H9 (cell line): ENCODE measurements around the gene ZKSCAN4. TPM values are rescaled to one million over a fixed set of nuclear protein-coding genes. Genes with fewer than 3 reads are reported as not detected.

Source experiments
- DNase-seq: peaks from one replicate; pipeline ENCODE4 v3.0.0-alpha.2; 2017
- H2AFZ ChIP-seq: one replicate; pipeline ENCODE4 v1.6.1; 2013; ENCODE audit warnings: mild to moderate bottlenecking, low read length, control low read depth, moderate library complexity
- H2AK5ac ChIP-seq: 2 replicates; pipeline ENCODE4 v1.6.1; 2013; ENCODE audit warnings: low read length, control low read depth, mixed read lengths; ENCODE audit not compliant: insufficient read length
- H2BK120ac ChIP-seq: one replicate; pipeline ENCODE4 v1.6.1; 2013; ENCODE audit warnings: low read depth, mild to moderate bottlenecking, low read length, control low read depth, inconsistent platforms; ENCODE audit not compliant: poor library complexity, severe bottlenecking
- H2BK12ac ChIP-seq: 2 replicates; pipeline ENCODE4 v1.6.1; 2013; ENCODE audit warnings: low read length, control low read depth, mixed read lengths, low read depth; ENCODE audit not compliant: insufficient read length
- H2BK15ac ChIP-seq: 2 replicates; pipeline ENCODE4 v1.6.1; 2013; ENCODE audit warnings: low read depth, low read length, control low read depth
- H2BK20ac ChIP-seq: one replicate; pipeline ENCODE4 v1.6.1; 2013; ENCODE audit warnings: low read depth, mild to moderate bottlenecking, low read length, control low read depth, inconsistent platforms; ENCODE audit not compliant: poor library complexity, severe bottlenecking
- H2BK5ac ChIP-seq: 2 replicates; pipeline ENCODE4 v1.6.1; 2013; ENCODE audit warnings: low read length, control low read depth, mixed read lengths; ENCODE audit not compliant: insufficient read length
- H3K14ac ChIP-seq: 2 replicates; pipeline ENCODE4 v1.6.1; 2013; ENCODE audit warnings: low read length, control low read depth; ENCODE audit not compliant: insufficient read depth
- H3K18ac ChIP-seq: 2 replicates; pipeline ENCODE4 v1.6.1; 2013; ENCODE audit warnings: low read depth, mild to moderate bottlenecking, mixed read lengths, low read length, control low read depth; ENCODE audit not compliant: insufficient read length
- H3K23ac ChIP-seq: 2 replicates; pipeline ENCODE4 v1.6.1; 2013; ENCODE audit warnings: low read length, control low read depth, mixed read lengths, low read depth; ENCODE audit not compliant: insufficient read length
- H3K23me2 ChIP-seq: 2 replicates; pipeline ENCODE4 v1.6.1; 2013; ENCODE audit warnings: low read depth, mild to moderate bottlenecking, mixed read lengths, low read length, control low read depth; ENCODE audit not compliant: insufficient read length, poor library complexity, severe bottlenecking
- H3K27ac ChIP-seq: 2 replicates; pipeline ENCODE4 v1.5.1; 2013; ENCODE audit warnings: low read length, control low read depth, mixed read lengths, low read depth; ENCODE audit not compliant: insufficient read length
- H3K27me3 ChIP-seq: 2 replicates; pipeline ENCODE4 v1.6.1; 2013; ENCODE audit warnings: low read length, control low read depth, inconsistent platforms; ENCODE audit not compliant: insufficient read depth
- H3K4ac ChIP-seq: 2 replicates; pipeline ENCODE4 v1.6.1; 2013; ENCODE audit warnings: low read depth, mild to moderate bottlenecking, control low read depth, inconsistent platforms, low read length, moderate library complexity
- H3K4me1 ChIP-seq: 2 replicates; pipeline ENCODE4 v1.6.1; 2013; ENCODE audit warnings: low read length, control low read depth, inconsistent platforms; ENCODE audit not compliant: insufficient read depth
- H3K4me2 ChIP-seq: 2 replicates; pipeline ENCODE4 v1.6.1; 2013; ENCODE audit warnings: low read length, control low read depth, mixed read lengths; ENCODE audit not compliant: insufficient read length, insufficient read depth
- H3K56ac ChIP-seq: 2 replicates; pipeline ENCODE4 v1.6.1; 2013; ENCODE audit warnings: low read depth, mild to moderate bottlenecking, mixed read lengths, low read length, control low read depth; ENCODE audit not compliant: insufficient read length
- H3K79me1 ChIP-seq: 2 replicates; pipeline ENCODE4 v1.6.1; 2013; ENCODE audit warnings: low read depth, mild to moderate bottlenecking, moderate library complexity, low read length, control low read depth, inconsistent platforms; ENCODE audit not compliant: insufficient read depth, poor library complexity, severe bottlenecking
- H3K79me2 ChIP-seq: 2 replicates; pipeline ENCODE4 v1.6.1; 2013; ENCODE audit warnings: low read length, control low read depth, inconsistent platforms; ENCODE audit not compliant: insufficient read depth
- H3K9ac ChIP-seq: 2 replicates; pipeline ENCODE4 v1.6.1; 2013; ENCODE audit warnings: low read length, control low read depth, mixed read lengths; ENCODE audit not compliant: insufficient read length; ENCODE audit errors: extremely low read depth
- H3K9me3 ChIP-seq: one replicate; pipeline ENCODE4 v1.6.1; 2013; ENCODE audit warnings: low read depth, low read length, inconsistent platforms; ENCODE audit not compliant: control insufficient read depth
- H3T11ph ChIP-seq: one replicate; pipeline ENCODE4 v1.6.1; 2013; ENCODE audit warnings: mild to moderate bottlenecking, low read length, control low read depth, inconsistent platforms
- H4K20me1 ChIP-seq: one replicate; pipeline ENCODE4 v1.6.1; 2013; ENCODE audit not compliant: control insufficient read depth, insufficient read length, insufficient read depth
- H4K5ac ChIP-seq: 2 replicates; pipeline ENCODE4 v1.6.1; 2013; ENCODE audit warnings: low read depth, mild to moderate bottlenecking, mixed read lengths, low read length, control low read depth; ENCODE audit not compliant: insufficient read length
- H4K8ac ChIP-seq: replicated peaks from 2 replicates; pipeline ENCODE4 v1.6.1; 2013; ENCODE audit warnings: low read length, control low read depth, mixed read lengths, low read depth; ENCODE audit not compliant: insufficient read length
- H4K91ac ChIP-seq: 2 replicates; pipeline ENCODE4 v1.6.1; 2013; ENCODE audit warnings: low read depth, mild to moderate bottlenecking, moderate library complexity, mixed read lengths, low read length, control low read depth; ENCODE audit not compliant: insufficient read length
- H3K27ac Mint-ChIP-seq, 3 experiments: 2 replicates in 2 of 3; 3 replicates in 1 of 3; pipeline ENCODE4 v1.8.0; 2020 to 2021; ENCODE audit warnings: mixed read lengths in 3 of 3, mild to moderate bottlenecking in 1 of 3, moderate library complexity in 1 of 3
- H3K27me3 Mint-ChIP-seq: 2 replicates; pipeline ENCODE4 v1.8.0; 2021; ENCODE audit warnings: low read depth, mild to moderate bottlenecking, moderate library complexity, mixed read lengths
- H3K36me3 Mint-ChIP-seq, 3 experiments: 2 replicates in 2 of 3; 3 replicates in 1 of 3; pipeline ENCODE4 v1.8.0; 2020 to 2021; ENCODE audit warnings: low read depth in 3 of 3, mixed read lengths in 3 of 3; ENCODE audit not compliant: insufficient read depth in 1 of 3
- H3K4me1 Mint-ChIP-seq, 2 experiments: 2 replicates each; pipeline ENCODE4 v1.8.0; 2020; ENCODE audit warnings: mixed read lengths in 2 of 2
- H3K4me3 Mint-ChIP-seq, 2 experiments: 2 replicates in 1 of 2; 3 replicates in 1 of 2; pipeline ENCODE4 v1.8.0; 2020 to 2021; ENCODE audit warnings: mild to moderate bottlenecking in 2 of 2, mixed read lengths in 2 of 2, moderate library complexity in 1 of 2
- H3K9me3 Mint-ChIP-seq, 2 experiments: 2 replicates in 1 of 2; 3 replicates in 1 of 2; pipeline ENCODE4 v1.8.0; 2020; ENCODE audit warnings: mild to moderate bottlenecking in 2 of 2, mixed read lengths in 2 of 2, moderate library complexity in 1 of 2
- WGBS: extraction: QIAGEN DNeasy Blood & Tissue Kit; methylation state at CpG from one replicate; pipeline ENCODE4 v1.1.7; 2013; ENCODE audit warnings: missing lambda C conversion rate, low lambda C conversion rate, mixed read lengths; ENCODE audit not compliant: insufficient read length; ENCODE audit errors: extremely low coverage; 5-methylcytosine and 5-hydroxymethylcytosine counted together
- total RNA-seq: library from RNA; stranded (reverse); gene quantifications from 2 replicates; pipeline ENCODE4 v1.2.1, GENCODE V29; 2021
- TF ChIP-seq, protein P1 (sequence below): fragments of 200-600 bp; sonication (generic); conservative IDR thresholded peaks from 3 replicates; pipeline ENCODE4 v1.8.0; 2021; ENCODE audit warnings: antibody characterized with exemption, mild to moderate bottlenecking

The ZKSCAN4 gene
- total RNA-seq, 1 experiment from 2014 or later: 8.8 TPM

- no peaks in the 10 kb centered on the region for H3K4me1 ChIP-seq
- H3T11ph ChIP-seq: no peak within 1 kb of the TSS
- H3K9ac ChIP-seq: peak within 1 kb of the TSS; percentile 62
- H4K5ac ChIP-seq: no peak within 1 kb of the TSS
- no CpG with 5 or more reads among the region's 50 CpGs for WGBS
- no peak within 1 kb of the TSS for H2BK20ac ChIP-seq
- no peak within 1 kb of the TSS for H3K27ac ChIP-seq
- no peaks in the 10 kb centered on the region for H3K27me3 ChIP-seq
- H3K4me2 ChIP-seq: peak within 1 kb of the TSS; percentile 93
- TF ChIP-seq, protein P1, sequence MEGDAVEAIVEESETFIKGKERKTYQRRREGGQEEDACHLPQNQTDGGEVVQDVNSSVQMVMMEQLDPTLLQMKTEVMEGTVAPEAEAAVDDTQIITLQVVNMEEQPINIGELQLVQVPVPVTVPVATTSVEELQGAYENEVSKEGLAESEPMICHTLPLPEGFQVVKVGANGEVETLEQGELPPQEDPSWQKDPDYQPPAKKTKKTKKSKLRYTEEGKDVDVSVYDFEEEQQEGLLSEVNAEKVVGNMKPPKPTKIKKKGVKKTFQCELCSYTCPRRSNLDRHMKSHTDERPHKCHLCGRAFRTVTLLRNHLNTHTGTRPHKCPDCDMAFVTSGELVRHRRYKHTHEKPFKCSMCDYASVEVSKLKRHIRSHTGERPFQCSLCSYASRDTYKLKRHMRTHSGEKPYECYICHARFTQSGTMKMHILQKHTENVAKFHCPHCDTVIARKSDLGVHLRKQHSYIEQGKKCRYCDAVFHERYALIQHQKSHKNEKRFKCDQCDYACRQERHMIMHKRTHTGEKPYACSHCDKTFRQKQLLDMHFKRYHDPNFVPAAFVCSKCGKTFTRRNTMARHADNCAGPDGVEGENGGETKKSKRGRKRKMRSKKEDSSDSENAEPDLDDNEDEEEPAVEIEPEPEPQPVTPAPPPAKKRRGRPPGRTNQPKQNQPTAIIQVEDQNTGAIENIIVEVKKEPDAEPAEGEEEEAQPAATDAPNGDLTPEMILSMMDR: no peak
- Mint-ChIP-seq H3K9me3 (no peaks in the 10 kb centered on the region), H3K4me1 (peaks cover 13% of the 10 kb centered on the region in 2 experiments), H3K36me3 (peaks cover 5 to 31% (median 28%) of the 10 kb centered on the region in 3 experiments; a peak in 6 of 7 replicates), H3K27ac (peak within 1 kb of the TSS in 2 of 3 experiments; percentile 23 to 92; a peak in 2 of 7 replicates), H3K27me3 (peaks cover 1% of the 10 kb centered on the region; the same call in 1 of the 2 replicates), H3K4me3 (peak within 1 kb of the TSS; percentile 95 to 97)
- H3K79me1 ChIP-seq: no peaks in the 10 kb centered on the region
- peaks cover 4% of the 10 kb centered on the region for H3K23me2 ChIP-seq
- H2AK5ac ChIP-seq: no peak within 1 kb of the TSS
- H3K4ac ChIP-seq: no peak within 1 kb of the TSS
- H3K9me3 ChIP-seq: no peaks in the 10 kb centered on the region
- H2BK120ac ChIP-seq: no peak within 1 kb of the TSS
- H3K79me2 ChIP-seq: no peaks in the 10 kb centered on the region; the same call in 1 of the 2 replicates
- no peaks in the 10 kb centered on the region for H4K20me1 ChIP-seq
- no peak within 1 kb of the TSS for H3K56ac ChIP-seq
- H4K8ac ChIP-seq: no peak within 1 kb of the TSS
- no peak within 1 kb of the TSS for H3K14ac ChIP-seq
- no peak within 1 kb of the TSS for H4K91ac ChIP-seq
- no peak within 1 kb of the TSS for H2BK5ac ChIP-seq
- H3K18ac ChIP-seq: no peak within 1 kb of the TSS
- no peak within 1 kb of the TSS for H2BK15ac ChIP-seq
- H3K23ac ChIP-seq: no peak within 1 kb of the TSS
- peak within 1 kb of the TSS; percentile 66 for H2AFZ ChIP-seq
- peak; percentile 88 for DNase-seq
- no peak within 1 kb of the TSS for H2BK12ac ChIP-seq
Measured at GRCh38 chr6:28281288-28282064, 29.4 kb upstream of the ZKSCAN4 start, which contains the start of gene PGBD1. Gene PGBD1 (plus strand): TSS chr6:28281572. CDS start chr6:28283814, 2,242 bp downstream.
